ENCODE results near the gene TIMP4.

The TIMP4 gene

GRCh38 chr3:12185172-12185710 is 26.5 kb upstream of the TIMP4 start:
- no peak for DNase-seq (ENCODE audit: low read depth)

- DNase-seq (ENCODE audit: low read depth), result no peak
These were observed 25.8 kb upstream of the TIMP4 start for GRCh38 chr3:12184541-12184940.

GRCh38 chr3:12182687-12183441 is 24.2 kb upstream of the TIMP4 start:
- DNase-seq (ENCODE audit: low read depth), result no peak

GRCh38 chr3:12181806-12182205 is 23.1 kb upstream of the TIMP4 start:
- no peak for DNase-seq (ENCODE audit: low read depth)

GRCh38 chr3:12181301-12181700 is 22.6 kb upstream of the TIMP4 start:
- DNase-seq (ENCODE audit: low read depth), result no peak

GRCh38 chr3:12180631-12181030 is 21.9 kb upstream of the TIMP4 start:
- DNase-seq (ENCODE audit: low read depth), result no peak

- no peak for DNase-seq (ENCODE audit: low read depth)
These were observed 21.5 kb upstream of the TIMP4 start for GRCh38 chr3:12180218-12180617.

- DNase-seq (ENCODE audit: low read depth), result no peak
These were observed 20.7 kb upstream of the TIMP4 start for GRCh38 chr3:12179441-12179840.

- DNase-seq (ENCODE audit: low read depth), result no peak
These were observed 19.5 kb upstream of the TIMP4 start for GRCh38 chr3:12178091-12178820.

GRCh38 chr3:12177126-12177525 is 18.4 kb upstream of the TIMP4 start:
- no peak for DNase-seq (ENCODE audit: low read depth)

GRCh38 chr3:12175844-12176453 is 17.2 kb upstream of the TIMP4 start:
- no peak for DNase-seq (ENCODE audit: low read depth)

- DNase-seq (ENCODE audit: low read depth), result no peak
These were observed 16.5 kb upstream of the TIMP4 start for GRCh38 chr3:12175137-12175593.

GRCh38 chr3:12170207-12170606 is 11.5 kb upstream of the TIMP4 start:
- DNase-seq (ENCODE audit: low read depth), result no peak

- DNase-seq (ENCODE audit: low read depth), result no peak
These were observed 7.2 kb upstream of the TIMP4 start for GRCh38 chr3:12165909-12166308.

- DNase-seq (ENCODE audit: low read depth), result no peak
These were observed 502 bp upstream of the TIMP4 start for GRCh38 chr3:12159227-12159601.

GRCh38 chr3:12157026-12157425 is 1.7 kb downstream of the TIMP4 start:
- DNase-seq (ENCODE audit: low read depth), result no peak

GRCh38 chr3:12155828-12156227 is 2.9 kb downstream of the TIMP4 start:
- DNase-seq (ENCODE audit: low read depth), result no peak

GRCh38 chr3:12155264-12155663 is 3.4 kb downstream of the TIMP4 start:
- DNase-seq (ENCODE audit: low read depth), result no peak

GRCh38 chr3:12154151-12154550 is 4.6 kb downstream of the TIMP4 start:
- DNase-seq (ENCODE audit: low read depth), result no peak

GRCh38 chr3:12150112-12150511 is 8.6 kb downstream of the TIMP4 start:
- no peak for DNase-seq (ENCODE audit: low read depth)

- no peak for DNase-seq (ENCODE audit: low read depth)
These were observed 9.7 kb downstream of the TIMP4 start for GRCh38 chr3:12149029-12149428.

- DNase-seq (ENCODE audit: low read depth), result no peak
These were observed 10.3 kb downstream of the TIMP4 start for GRCh38 chr3:12148183-12148940.

All from GM04503 (cell line).